Progenitor cell of endocrine pancreas (in vitro differentiated cells): ENCODE results near the gene NOM1. TPM values are rescaled to one million over a fixed set of nuclear protein-coding genes. Genes with fewer than 3 reads are reported as not detected.

Experiments
- DNase-seq: peaks from one replicate; pipeline ENCODE4 v3.0.0; 2021; ENCODE audit warnings: low spot score; ENCODE audit not compliant: unreplicated experiment
- H3K27ac Mint-ChIP-seq: 2 replicates; pipeline ENCODE4 v1.8.0; 2021; ENCODE audit warnings: mild to moderate bottlenecking, moderate library complexity, mixed read lengths
- H3K27me3 Mint-ChIP-seq: 2 replicates; pipeline ENCODE4 v1.8.0; 2021; ENCODE audit warnings: mixed read lengths
- H3K36me3 Mint-ChIP-seq: 2 replicates; pipeline ENCODE4 v1.8.0; 2022; ENCODE audit warnings: mixed read lengths; ENCODE audit not compliant: insufficient read depth
- H3K4me1 Mint-ChIP-seq: 2 replicates; pipeline ENCODE4 v1.8.0; 2021; ENCODE audit warnings: low read depth, mixed read lengths
- H3K4me3 Mint-ChIP-seq: 2 replicates; pipeline ENCODE4 v1.8.0; 2021; ENCODE audit warnings: low read depth, mild to moderate bottlenecking, moderate library complexity, mixed read lengths
- H3K9me3 Mint-ChIP-seq: 2 replicates; pipeline ENCODE4 v1.8.0; 2021; ENCODE audit warnings: low read depth, mixed read lengths
- total RNA-seq: library from RNA; stranded (reverse); gene quantifications from 2 replicates; pipeline ENCODE4 v1.2.1, GENCODE V29; 2021
- TF ChIP-seq, protein P1 (sequence below): fragments of 200-600 bp; sonication (generic); IDR thresholded peaks from one replicate; pipeline ENCODE4 v1.5.0; 2021; ENCODE audit warnings: antibody characterized with exemption, mild to moderate bottlenecking; ENCODE audit not compliant: unreplicated experiment

The NOM1 gene
- total RNA-seq, 1 donor from 2014 or later, result 33.6 TPM

DNA sequence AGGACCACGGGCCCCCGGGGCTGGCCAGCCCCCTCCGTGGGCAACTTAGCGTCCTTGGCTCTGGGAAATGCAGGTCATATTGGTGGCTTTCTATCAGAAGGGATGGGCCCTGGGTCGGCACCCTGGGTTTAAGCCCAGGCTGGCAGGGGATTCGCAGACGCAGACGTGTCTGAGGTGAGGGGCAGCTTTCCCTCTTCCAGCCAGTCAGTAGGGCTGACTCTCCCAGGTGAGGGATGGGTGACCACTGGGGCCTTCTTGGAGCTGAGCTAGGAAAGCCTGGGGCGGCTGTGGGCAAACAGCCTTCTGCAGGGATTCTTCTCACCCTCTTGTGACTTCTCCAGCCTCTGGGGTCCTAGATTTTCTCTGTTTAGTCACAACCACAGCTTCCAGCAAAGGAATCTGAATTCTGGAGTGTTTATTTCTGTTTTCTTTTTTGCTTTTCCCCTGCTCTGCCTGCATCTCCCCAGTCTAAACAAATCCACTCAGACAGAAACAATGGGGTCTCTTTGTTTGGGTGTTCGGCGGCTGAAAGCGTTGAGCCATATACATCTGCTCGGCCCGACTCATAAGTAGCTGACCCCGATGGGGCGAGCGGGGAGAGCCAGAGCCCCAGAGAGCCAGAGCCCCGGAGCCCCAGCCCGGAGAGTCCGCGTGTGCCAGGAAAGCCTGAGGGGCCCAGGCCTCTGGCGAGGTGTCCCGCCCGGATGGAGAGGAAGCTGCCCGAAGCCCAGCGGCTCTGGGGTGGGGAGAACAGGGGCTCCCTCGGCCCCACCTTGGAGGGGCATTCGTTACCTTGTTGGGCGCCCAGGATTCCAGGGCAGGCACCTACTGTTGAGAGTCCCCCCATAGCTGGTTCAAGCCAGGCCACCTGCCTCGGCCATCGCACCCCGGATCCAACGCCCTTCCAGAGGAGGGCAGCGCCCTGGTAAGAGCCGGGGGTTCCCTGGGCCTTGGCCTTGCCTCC is 59.0 kb downstream of the NOM1 start:
- Mint-ChIP-seq H3K9me3 (no peaks in the 10 kb centered on the region), H3K36me3 (peaks cover 18% of the 10 kb centered on the region), H3K4me3 (peak overlapping the region; percentile 92), H3K27ac (peak overlapping the region; percentile 90), H3K27me3 (peaks cover 29% of the 10 kb centered on the region), H3K4me1 (peaks cover 32% of the 10 kb centered on the region)
- DNase-seq, result no peak
- TF ChIP-seq, protein P1, sequence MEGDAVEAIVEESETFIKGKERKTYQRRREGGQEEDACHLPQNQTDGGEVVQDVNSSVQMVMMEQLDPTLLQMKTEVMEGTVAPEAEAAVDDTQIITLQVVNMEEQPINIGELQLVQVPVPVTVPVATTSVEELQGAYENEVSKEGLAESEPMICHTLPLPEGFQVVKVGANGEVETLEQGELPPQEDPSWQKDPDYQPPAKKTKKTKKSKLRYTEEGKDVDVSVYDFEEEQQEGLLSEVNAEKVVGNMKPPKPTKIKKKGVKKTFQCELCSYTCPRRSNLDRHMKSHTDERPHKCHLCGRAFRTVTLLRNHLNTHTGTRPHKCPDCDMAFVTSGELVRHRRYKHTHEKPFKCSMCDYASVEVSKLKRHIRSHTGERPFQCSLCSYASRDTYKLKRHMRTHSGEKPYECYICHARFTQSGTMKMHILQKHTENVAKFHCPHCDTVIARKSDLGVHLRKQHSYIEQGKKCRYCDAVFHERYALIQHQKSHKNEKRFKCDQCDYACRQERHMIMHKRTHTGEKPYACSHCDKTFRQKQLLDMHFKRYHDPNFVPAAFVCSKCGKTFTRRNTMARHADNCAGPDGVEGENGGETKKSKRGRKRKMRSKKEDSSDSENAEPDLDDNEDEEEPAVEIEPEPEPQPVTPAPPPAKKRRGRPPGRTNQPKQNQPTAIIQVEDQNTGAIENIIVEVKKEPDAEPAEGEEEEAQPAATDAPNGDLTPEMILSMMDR, result no peak

DNA sequence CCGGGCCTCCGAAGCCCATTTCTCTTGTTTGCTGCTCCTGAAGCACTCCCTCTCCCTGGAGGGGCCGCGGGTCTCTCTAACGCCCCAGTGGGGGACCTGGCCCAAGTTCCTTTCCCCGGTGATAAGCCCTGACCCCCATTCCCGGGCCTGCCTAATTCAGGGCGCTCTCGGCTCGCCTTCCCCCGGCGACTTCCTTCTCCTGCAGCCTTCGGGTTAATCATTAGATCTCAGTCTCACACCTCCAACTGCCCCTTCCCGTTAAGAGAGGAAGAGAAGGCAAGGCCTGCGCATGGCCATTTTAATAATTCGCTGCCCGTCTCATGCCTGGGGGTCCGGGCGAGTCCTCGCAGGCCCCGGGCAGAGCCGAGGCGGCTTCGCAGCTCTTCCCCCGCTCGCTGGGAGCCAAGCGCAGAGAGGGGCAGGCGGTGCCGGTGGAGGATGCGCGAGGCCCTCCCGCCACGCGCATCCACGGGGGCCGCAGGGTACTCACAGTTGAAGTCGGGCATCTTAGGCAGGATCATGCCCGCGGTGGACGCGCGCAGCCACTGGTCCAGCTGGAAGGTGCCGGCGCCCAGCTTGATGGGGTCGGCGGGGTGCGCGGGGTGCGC is 59.8 kb downstream of the NOM1 start:
- Mint-ChIP-seq H3K27me3 (peaks cover 26% of the 10 kb centered on the region), H3K36me3 (peaks cover 15% of the 10 kb centered on the region), H3K4me1 (peaks cover 40% of the 10 kb centered on the region), H3K4me3 (peak overlapping the region; percentile 92), H3K27ac (peak overlapping the region; percentile 90), H3K9me3 (no peaks in the 10 kb centered on the region)
- DNase-seq, result no peak
- TF ChIP-seq, protein P1, result no peak

DNA sequence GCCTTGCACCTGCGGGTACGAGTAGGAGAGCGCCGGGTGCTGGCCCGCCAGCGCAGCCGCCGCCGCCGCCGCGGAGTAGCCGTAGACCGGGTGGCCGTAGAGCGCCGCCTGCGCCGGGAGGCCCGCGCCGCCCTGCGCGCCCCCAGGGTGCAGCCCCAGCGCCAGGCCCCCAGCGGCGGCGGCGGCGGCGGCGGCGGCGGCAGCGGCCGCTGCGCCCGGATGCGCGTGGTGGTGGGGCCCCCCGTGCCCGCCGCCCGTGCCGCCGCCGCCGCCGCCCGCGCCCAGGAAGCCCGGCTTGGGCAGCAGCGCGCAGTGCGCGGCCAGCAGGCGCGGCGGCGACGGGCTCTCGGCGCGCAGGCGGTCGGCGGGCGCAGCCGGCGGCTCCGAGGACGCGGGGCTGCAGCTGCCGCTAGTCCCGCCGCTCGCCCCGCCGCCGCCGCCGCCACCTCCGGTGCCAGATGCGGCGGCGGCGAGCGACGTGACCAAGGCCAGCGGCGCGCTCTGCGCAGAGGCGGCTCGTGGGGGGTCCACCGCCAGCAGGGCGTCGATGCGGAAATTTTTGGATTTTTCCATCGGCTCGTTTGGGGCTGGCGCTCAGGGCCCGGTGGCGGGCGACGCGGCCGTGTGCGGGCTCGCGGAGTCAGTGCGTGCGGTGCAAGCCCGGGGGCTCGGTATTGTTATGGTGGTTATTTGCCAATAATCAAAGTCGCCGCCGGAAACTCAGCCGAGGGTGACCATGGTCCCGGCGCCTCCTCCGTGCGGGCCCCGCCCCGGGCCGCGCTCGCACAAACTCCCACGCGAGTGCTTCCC is 60.5 kb downstream of the NOM1 start:
- H3K36me3 Mint-ChIP-seq, result peaks cover 8% of the 10 kb centered on the region
- H3K27me3 Mint-ChIP-seq, result peaks cover 19% of the 10 kb centered on the region
- DNase-seq, result no peak
- peak overlapping the region; percentile 56 for H3K27ac Mint-ChIP-seq
- peak overlapping the region; percentile 92 for H3K4me3 Mint-ChIP-seq
- TF ChIP-seq, protein P1, result no peak
- peaks cover 43% of the 10 kb centered on the region for H3K4me1 Mint-ChIP-seq
- no peaks in the 10 kb centered on the region for H3K9me3 Mint-ChIP-seq

DNA sequence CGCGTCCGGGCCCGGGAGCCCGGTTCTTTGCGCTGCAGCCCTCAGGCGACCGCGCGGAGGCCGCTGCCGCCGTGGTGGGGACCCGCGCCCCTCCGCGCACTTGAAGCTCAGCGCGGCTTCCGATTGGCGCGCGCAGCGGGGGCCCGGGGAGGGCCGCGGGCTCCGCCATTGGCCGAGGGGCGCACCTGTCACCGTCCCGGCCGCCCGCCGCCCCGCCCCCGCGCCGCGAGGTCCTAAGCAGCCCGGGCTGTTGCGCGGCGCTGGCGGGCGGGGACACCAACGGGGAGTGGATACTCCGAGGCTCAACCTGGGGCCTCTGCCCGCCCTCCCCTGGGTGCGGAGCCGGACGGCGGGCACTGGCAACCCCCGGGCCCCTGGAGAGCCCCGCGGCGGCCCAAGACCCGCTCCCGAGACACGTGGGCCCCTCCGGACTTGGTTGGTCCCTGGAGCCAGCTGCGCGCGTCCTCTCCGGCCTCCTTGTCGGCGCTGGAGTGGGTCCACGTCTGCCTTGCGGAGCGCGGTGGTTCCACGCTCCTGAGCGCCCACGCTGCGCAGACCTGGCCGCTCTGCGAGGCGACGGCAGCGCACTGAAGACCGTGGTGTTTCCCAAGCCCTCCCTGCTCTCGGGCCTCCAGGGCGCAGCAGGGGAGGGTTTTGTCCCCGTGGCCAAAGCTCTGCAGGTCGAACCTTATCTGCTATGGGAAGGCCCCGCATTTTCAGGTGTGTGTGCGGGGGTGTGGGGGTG is 61.2 kb downstream of the NOM1 start, which contains the start of gene MNX1:
TSS of gene MNX1 (minus strand) at position 76 of the 745 bp plus-strand sequence. CDS start 313 bp downstream, outside the sequence.
- TF ChIP-seq, protein P1, result no peak
- H3K4me1 Mint-ChIP-seq, result peaks cover 46% of the 10 kb centered on the region
- no peaks in the 10 kb centered on the region for H3K9me3 Mint-ChIP-seq
- peak; percentile 82 for DNase-seq
- peaks cover 7% of the 10 kb centered on the region for H3K36me3 Mint-ChIP-seq
- H3K27me3 Mint-ChIP-seq, result peaks cover 18% of the 10 kb centered on the region
- peak within 1 kb of the TSS; percentile 92 for H3K4me3 Mint-ChIP-seq
- H3K27ac Mint-ChIP-seq, result peak within 1 kb of the TSS; percentile 83
